ENCODE data around the gene GFI1.

DNA sequence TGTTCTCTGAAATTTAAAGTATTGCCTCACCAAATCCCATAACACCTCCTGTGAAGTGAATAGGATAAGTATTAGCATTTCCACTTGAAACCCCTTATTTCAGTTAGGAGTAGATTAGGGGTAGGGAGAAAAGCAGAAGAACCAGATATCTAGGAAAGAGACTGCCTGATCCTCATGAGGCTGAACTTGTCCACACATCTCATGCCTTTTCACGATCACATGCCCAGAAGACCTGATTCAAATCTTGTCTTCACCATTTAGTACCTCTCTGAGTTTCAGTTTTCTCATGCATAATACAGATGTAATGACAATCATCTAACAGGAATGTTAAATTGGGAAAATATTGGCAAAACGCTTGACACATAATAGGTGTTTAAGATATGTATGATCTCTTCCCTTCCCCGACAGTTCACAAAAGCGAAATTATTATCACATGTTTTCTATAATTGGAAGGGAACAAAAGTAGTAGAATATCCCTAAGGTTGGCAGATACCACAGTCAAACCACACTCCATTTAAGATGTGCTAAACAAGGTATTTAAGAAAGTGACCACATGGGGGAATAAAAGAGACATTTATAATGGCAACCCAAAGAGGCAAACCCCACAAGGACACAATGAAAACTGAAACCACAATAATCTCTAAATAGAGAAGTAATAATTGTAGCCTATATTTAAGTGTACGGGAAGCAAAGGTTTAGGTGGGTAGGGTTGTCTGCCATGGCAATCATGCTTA, 25.2 kb downstream of the GFI1 start:
- TF ChIP-seq, protein P1, sequence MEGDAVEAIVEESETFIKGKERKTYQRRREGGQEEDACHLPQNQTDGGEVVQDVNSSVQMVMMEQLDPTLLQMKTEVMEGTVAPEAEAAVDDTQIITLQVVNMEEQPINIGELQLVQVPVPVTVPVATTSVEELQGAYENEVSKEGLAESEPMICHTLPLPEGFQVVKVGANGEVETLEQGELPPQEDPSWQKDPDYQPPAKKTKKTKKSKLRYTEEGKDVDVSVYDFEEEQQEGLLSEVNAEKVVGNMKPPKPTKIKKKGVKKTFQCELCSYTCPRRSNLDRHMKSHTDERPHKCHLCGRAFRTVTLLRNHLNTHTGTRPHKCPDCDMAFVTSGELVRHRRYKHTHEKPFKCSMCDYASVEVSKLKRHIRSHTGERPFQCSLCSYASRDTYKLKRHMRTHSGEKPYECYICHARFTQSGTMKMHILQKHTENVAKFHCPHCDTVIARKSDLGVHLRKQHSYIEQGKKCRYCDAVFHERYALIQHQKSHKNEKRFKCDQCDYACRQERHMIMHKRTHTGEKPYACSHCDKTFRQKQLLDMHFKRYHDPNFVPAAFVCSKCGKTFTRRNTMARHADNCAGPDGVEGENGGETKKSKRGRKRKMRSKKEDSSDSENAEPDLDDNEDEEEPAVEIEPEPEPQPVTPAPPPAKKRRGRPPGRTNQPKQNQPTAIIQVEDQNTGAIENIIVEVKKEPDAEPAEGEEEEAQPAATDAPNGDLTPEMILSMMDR (IDR thresholded peaks at IDR 0.05) = no peak
- TF ChIP-seq, protein P2, sequence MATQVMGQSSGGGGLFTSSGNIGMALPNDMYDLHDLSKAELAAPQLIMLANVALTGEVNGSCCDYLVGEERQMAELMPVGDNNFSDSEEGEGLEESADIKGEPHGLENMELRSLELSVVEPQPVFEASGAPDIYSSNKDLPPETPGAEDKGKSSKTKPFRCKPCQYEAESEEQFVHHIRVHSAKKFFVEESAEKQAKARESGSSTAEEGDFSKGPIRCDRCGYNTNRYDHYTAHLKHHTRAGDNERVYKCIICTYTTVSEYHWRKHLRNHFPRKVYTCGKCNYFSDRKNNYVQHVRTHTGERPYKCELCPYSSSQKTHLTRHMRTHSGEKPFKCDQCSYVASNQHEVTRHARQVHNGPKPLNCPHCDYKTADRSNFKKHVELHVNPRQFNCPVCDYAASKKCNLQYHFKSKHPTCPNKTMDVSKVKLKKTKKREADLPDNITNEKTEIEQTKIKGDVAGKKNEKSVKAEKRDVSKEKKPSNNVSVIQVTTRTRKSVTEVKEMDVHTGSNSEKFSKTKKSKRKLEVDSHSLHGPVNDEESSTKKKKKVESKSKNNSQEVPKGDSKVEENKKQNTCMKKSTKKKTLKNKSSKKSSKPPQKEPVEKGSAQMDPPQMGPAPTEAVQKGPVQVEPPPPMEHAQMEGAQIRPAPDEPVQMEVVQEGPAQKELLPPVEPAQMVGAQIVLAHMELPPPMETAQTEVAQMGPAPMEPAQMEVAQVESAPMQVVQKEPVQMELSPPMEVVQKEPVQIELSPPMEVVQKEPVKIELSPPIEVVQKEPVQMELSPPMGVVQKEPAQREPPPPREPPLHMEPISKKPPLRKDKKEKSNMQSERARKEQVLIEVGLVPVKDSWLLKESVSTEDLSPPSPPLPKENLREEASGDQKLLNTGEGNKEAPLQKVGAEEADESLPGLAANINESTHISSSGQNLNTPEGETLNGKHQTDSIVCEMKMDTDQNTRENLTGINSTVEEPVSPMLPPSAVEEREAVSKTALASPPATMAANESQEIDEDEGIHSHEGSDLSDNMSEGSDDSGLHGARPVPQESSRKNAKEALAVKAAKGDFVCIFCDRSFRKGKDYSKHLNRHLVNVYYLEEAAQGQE (IDR thresholded peaks at IDR 0.05) = no peak
- TF ChIP-seq NR3C1 (IDR thresholded peaks at IDR 0.05) = no peak
- no peak for TF ChIP-seq POLR2A (IDR thresholded peaks at IDR 0.05; ENCODE audit: low read length)
- TF ChIP-seq RFX5 (IDR thresholded peaks at IDR 0.05) = no peak
- TF ChIP-seq, protein P3, sequence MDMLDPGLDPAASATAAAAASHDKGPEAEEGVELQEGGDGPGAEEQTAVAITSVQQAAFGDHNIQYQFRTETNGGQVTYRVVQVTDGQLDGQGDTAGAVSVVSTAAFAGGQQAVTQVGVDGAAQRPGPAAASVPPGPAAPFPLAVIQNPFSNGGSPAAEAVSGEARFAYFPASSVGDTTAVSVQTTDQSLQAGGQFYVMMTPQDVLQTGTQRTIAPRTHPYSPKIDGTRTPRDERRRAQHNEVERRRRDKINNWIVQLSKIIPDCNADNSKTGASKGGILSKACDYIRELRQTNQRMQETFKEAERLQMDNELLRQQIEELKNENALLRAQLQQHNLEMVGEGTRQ (IDR thresholded peaks at IDR 0.05) = no peak

Measured in A549 (cell line).